ENCODE measurements around the gene SCCPDH.

The SCCPDH gene

DNA sequence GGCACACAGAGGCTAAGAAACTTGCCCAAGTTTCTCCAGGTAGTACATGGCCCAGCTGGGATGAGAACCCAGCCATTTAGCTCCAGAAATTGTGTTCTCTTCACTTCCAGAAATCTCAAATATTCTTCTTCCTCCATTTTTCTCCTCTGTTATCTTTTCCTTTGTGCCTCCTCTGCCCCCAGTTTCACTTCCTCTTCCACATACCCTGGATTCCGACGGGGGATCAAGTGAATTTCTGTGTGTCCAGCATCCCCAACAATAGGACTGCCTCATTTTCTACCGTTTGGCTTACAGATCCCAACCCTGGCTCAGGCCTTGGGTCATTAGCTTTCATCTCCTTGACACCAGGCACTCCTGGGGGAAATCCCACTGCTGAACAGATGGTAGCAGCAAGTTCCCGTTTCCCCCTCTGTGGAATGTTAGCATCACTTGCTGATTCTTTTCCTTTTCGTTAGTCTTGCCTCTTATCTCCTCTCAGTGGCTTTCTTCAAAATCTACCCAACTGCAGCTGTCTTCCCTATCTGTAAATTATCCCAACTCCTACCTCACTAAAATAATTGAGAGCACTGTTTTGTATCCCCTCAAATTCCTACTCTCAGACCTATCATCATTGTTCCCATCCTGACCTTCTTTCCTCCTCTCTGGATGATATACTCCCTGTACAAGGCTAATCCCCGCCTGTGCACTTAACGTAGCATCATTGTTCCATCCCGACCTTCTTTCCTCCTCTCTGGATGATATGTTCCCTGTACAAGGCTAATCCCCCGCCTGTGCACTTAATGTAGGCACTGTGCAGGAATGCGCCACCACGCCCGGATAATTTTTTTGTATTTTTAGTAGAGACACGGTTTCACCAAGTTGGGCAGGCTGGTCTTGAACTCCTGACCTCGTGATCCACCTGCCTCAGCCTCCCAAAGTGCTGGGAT is 36.5 kb downstream of the SCCPDH start:
- H3K27ac ChIP-seq = no peak overlapping the region
- TF ChIP-seq, protein P1, sequence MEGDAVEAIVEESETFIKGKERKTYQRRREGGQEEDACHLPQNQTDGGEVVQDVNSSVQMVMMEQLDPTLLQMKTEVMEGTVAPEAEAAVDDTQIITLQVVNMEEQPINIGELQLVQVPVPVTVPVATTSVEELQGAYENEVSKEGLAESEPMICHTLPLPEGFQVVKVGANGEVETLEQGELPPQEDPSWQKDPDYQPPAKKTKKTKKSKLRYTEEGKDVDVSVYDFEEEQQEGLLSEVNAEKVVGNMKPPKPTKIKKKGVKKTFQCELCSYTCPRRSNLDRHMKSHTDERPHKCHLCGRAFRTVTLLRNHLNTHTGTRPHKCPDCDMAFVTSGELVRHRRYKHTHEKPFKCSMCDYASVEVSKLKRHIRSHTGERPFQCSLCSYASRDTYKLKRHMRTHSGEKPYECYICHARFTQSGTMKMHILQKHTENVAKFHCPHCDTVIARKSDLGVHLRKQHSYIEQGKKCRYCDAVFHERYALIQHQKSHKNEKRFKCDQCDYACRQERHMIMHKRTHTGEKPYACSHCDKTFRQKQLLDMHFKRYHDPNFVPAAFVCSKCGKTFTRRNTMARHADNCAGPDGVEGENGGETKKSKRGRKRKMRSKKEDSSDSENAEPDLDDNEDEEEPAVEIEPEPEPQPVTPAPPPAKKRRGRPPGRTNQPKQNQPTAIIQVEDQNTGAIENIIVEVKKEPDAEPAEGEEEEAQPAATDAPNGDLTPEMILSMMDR (conservative IDR thresholded peaks at IDR 0.05) = no peak
- no peak for TF ChIP-seq ZFX (IDR thresholded peaks at IDR 0.05)

DNA sequence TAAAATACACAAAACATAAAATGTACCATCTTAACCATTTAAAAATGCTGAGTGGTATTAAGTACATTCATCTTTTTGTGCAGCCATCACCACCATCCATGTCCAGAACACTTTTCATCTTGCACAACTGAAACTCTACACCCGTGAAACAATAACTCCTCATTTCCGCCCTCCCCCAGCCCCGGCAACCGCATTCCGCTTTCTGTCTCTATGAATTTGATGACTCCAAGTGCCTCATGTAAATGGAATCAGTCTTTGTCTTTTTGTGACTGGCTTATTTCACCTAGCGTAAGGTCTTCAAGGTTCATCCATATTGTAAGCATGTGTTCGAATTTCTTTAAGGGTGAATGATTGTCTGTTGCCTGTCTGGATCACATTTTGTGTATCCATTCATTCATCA is 37.2 kb downstream of the SCCPDH start:
- TF ChIP-seq ZFX (IDR thresholded peaks at IDR 0.05) = no peak
- TF ChIP-seq, protein P1 (conservative IDR thresholded peaks at IDR 0.05) = no peak
- H3K27ac ChIP-seq = no peak overlapping the region

- TF ChIP-seq, protein P1 (conservative IDR thresholded peaks at IDR 0.05) = no peak
- no peak for TF ChIP-seq ZFX (IDR thresholded peaks at IDR 0.05)
Measured at GRCh38 chr1:246765521-246765920, 41.3 kb downstream of the SCCPDH start.

DNA sequence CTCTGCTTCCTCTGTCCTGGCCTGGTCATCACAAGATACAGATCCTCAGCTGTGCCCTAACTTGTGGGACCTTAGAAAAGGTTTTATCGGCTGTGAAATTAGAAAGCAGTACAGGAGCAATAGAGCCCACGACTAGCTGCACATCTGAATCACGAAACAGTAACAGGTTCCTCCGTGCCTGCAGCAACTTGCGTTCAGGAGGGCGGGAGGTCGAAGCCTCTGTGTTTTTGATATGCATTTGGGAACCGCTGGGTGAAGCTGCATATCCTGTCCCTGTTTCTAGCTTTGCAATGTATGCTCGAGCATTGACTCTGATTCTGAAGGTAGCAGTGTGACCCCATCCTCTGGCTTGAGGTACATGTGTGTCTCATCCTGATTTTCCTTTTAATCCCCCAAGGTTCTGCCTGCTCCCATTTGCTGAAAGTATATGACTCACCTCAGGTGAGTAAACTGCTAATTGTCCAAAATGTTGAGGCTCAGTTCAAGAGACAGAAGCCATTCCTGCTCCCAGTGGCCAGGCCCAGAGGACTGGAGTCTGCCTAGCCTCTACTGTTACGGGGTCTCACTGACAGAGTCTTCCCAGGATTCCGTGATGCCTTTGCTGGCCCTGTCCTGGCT is 44.3 kb downstream of the SCCPDH start:
- H3K27ac ChIP-seq = no peak overlapping the region
- TF ChIP-seq, protein P1 (conservative IDR thresholded peaks at IDR 0.05) = no peak
- TF ChIP-seq ZFX (IDR thresholded peaks at IDR 0.05) = no peak

More at GRCh38 chr1:246765521-246765920, 41.3 kb downstream of the SCCPDH start:
- H3K27ac ChIP-seq = no peak overlapping the region

GRCh38 chr1:246769306-246769705 is 45.1 kb downstream of the SCCPDH start:
- no peak for TF ChIP-seq ZFX (IDR thresholded peaks at IDR 0.05)
- TF ChIP-seq, protein P1 (conservative IDR thresholded peaks at IDR 0.05) = no peak
- H3K27ac ChIP-seq = no peak overlapping the region

DNA sequence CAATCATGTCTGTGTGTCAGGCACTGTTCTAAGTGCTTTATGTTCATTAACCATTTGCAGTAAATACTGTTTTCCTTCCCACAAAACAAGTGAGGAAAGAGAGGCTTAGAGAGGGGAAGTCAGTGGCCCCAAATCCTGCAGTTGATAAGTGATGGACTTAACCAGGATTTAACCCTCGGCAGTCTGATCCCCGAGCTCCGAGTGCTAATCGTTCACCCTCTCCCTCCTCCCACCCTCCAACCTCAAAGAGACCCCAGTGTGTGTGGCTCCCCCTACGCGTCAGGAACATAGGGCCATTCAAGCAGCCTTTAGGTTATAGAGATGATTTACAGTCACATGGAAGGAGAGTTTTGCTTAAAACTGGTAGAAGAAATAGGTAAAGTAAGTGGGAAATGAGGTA is 47.2 kb downstream of the SCCPDH start:
- no peak overlapping the region for H3K27ac ChIP-seq
- no peak for TF ChIP-seq ZFX (IDR thresholded peaks at IDR 0.05)

DNA sequence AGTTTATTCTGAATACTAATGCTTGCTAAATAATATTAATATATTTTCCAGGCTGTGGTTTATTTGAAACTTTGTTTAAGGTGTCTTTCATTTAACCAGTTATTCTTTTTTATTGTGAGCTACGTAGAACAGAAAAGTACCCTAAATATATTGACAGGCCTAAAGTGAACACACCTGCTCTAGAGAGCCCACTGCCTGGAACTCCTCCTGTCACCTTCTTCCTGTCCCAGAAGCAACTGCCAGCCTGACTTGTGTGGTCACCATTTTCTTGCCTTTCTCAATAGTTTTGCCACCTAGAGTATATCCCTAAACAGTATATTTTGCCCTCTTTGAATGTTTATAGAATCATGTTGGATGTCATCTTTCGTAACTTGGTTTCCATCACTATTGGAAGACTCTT is 48.5 kb downstream of the SCCPDH start:
- TF ChIP-seq ZFX (IDR thresholded peaks at IDR 0.05) = no peak
- TF ChIP-seq, protein P1 (conservative IDR thresholded peaks at IDR 0.05) = no peak
- H3K27ac ChIP-seq = no peak overlapping the region
